Liver (tissue), 9 donors: ENCODE data around the gene LSR. TPM values are rescaled to one million over a fixed set of nuclear protein-coding genes. Genes with fewer than 3 reads are reported as not detected.

Experiments
- DNase-seq: peaks from one replicate; pipeline ENCODE4 v3.0.0-alpha.2; 2017; ENCODE audit warnings: low spot score
- H3K27ac ChIP-seq, 2 donors: one replicate each; pipeline ENCODE4 v1.7.0; 2013; ENCODE audit warnings: inconsistent platforms in 2 of 2, low read length in 2 of 2, control low read depth in 1 of 2, low read depth in 1 of 2, mild to moderate bottlenecking in 1 of 2
- H3K27me3 ChIP-seq, 4 donors: one replicate each; pipeline versions ENCODE4 v1.6.1 to v1.7.0; 2013; ENCODE audit warnings: low read length in 3 of 4, inconsistent platforms in 1 of 4, mild to moderate bottlenecking in 1 of 4, moderate library complexity in 1 of 4; ENCODE audit not compliant: control insufficient read depth in 4 of 4, insufficient read depth in 4 of 4
- H3K36me3 ChIP-seq, 4 donors: one replicate each; pipeline versions ENCODE4 v1.6.1 to v1.7.0; 2013; ENCODE audit warnings: low read length in 3 of 4, mild to moderate bottlenecking in 3 of 4, low read depth in 1 of 4, moderate library complexity in 1 of 4; ENCODE audit not compliant: control insufficient read depth in 4 of 4, insufficient read depth in 3 of 4
- H3K4me1 ChIP-seq, 4 donors: one replicate each; pipeline versions ENCODE4 v1.6.1 to v1.7.0; 2013; ENCODE audit warnings: low read length in 3 of 4, mild to moderate bottlenecking in 3 of 4, moderate library complexity in 1 of 4; ENCODE audit not compliant: control insufficient read depth in 4 of 4, insufficient read depth in 4 of 4
- H3K4me3 ChIP-seq, 3 donors: one replicate each; pipeline versions ENCODE4 v1.6.1 to v1.7.0; 2013; ENCODE audit warnings: low read length in 3 of 3, control low read depth in 1 of 3, low read depth in 1 of 3, mild to moderate bottlenecking in 1 of 3
- H3K9ac ChIP-seq, 2 donors: one replicate each; pipeline ENCODE4 v1.7.0; 2013; ENCODE audit warnings: low read length in 2 of 2, mild to moderate bottlenecking in 2 of 2, moderate library complexity in 2 of 2, control low read depth in 1 of 2, low read depth in 1 of 2
- H3K9me3 ChIP-seq, 4 donors: one replicate each; pipeline versions ENCODE4 v1.6.1 to v1.7.0; 2013; ENCODE audit warnings: low read length in 3 of 4; ENCODE audit not compliant: control insufficient read depth in 4 of 4
- ATF3 ChIP-seq: IDR thresholded peaks from 2 replicates; pipeline ENCODE4 v1.6.1; 2016; ENCODE audit warnings: antibody characterized with exemption
- EGR1 ChIP-seq, 2 donors: IDR thresholded peaks; 2 replicates each; pipeline ENCODE4 v1.6.1; 2016 to 2018; ENCODE audit warnings: antibody characterized with exemption in 2 of 2, low read depth in 2 of 2
- FOXA1 ChIP-seq: IDR thresholded peaks from 2 replicates; pipeline ENCODE4 v1.6.1; 2016; ENCODE audit warnings: antibody characterized with exemption
- FOXA2 ChIP-seq: IDR thresholded peaks from 2 replicates; pipeline ENCODE4 v1.6.1; 2016; ENCODE audit warnings: antibody characterized with exemption
- GABPA ChIP-seq, 2 donors: IDR thresholded peaks in 1 of 2; conservative IDR thresholded peaks in 1 of 2; 2 replicates each; pipeline ENCODE4 v1.6.1; 2016; ENCODE audit warnings: antibody characterized with exemption in 2 of 2, mild to moderate bottlenecking in 1 of 2, moderate library complexity in 1 of 2
- HNF4A ChIP-seq, 2 donors: conservative IDR thresholded peaks; 2 replicates each; pipeline ENCODE4 v1.6.1; 2016; ENCODE audit warnings: antibody characterized with exemption in 2 of 2, mild to moderate bottlenecking in 2 of 2
- HNF4G ChIP-seq: IDR thresholded peaks from 2 replicates; pipeline ENCODE4 v1.6.1; 2016; ENCODE audit warnings: antibody characterized with exemption
- JUND ChIP-seq, 2 donors: IDR thresholded peaks; 2 replicates each; pipeline ENCODE4 v1.6.1; 2016; ENCODE audit warnings: antibody characterized with exemption in 2 of 2
- MAX ChIP-seq: IDR thresholded peaks from 2 replicates; pipeline ENCODE4 v1.6.1; 2016; ENCODE audit warnings: antibody characterized with exemption
- NR2F2 ChIP-seq: IDR thresholded peaks from 2 replicates; pipeline ENCODE4 v1.6.1; 2016; ENCODE audit warnings: antibody characterized with exemption
- RAD21 ChIP-seq, 2 donors: IDR thresholded peaks; 2 replicates each; pipeline ENCODE4 v1.6.1; 2016; ENCODE audit warnings: antibody characterized with exemption in 2 of 2, mild to moderate bottlenecking in 2 of 2
- RXRA ChIP-seq, 2 donors: IDR thresholded peaks; 2 replicates each; pipeline ENCODE4 v1.6.1; 2017 to 2018; ENCODE audit warnings: antibody characterized with exemption in 2 of 2, mild to moderate bottlenecking in 1 of 2
- SP1 ChIP-seq: IDR thresholded peaks from 2 replicates; pipeline ENCODE4 v1.6.1; 2018; ENCODE audit warnings: antibody characterized with exemption, mild to moderate bottlenecking
- TAF1 ChIP-seq: conservative IDR thresholded peaks from 2 replicates; pipeline ENCODE4 v1.6.1; 2016; ENCODE audit warnings: antibody characterized with exemption, mild to moderate bottlenecking
- YY1 ChIP-seq: IDR thresholded peaks from 2 replicates; pipeline ENCODE4 v1.6.1; 2016; ENCODE audit warnings: antibody characterized with exemption, mild to moderate bottlenecking
- ZBTB33 ChIP-seq: IDR thresholded peaks from 2 replicates; pipeline ENCODE4 v1.6.1; 2016; ENCODE audit warnings: antibody characterized with exemption
- WGBS: extraction: QIAGEN DNeasy Blood & Tissue Kit; methylation state at CpG from one replicate; pipeline ENCODE4 v1.1.7; 2013; 5-methylcytosine and 5-hydroxymethylcytosine counted together
- polyA plus RNA-seq, 2 donors: library from polyadenylated mRNA; stranded (reverse) in 1 of 2; unstranded in 1 of 2; fragments of 200-250 nt in 1 of 2; fragments of >200 nt in 1 of 2; fragmentation: Nextera tagmentation in 1 of 2; extraction: Ambion mirVana in 1 of 2; gene quantifications; one replicate each; pipeline versions ENCODE4 v1.2.1 to v1.2.3, GENCODE V29; 2013 to 2015
- total RNA-seq, 2 donors: library from RNA; depleted of rRNA; stranded (reverse); fragments of >200 nt; gene quantifications; one replicate each; pipeline ENCODE4 v1.2.3, GENCODE V29; 2014
- donor health status: healthy.
- donor health status: healthy.
- donor health status: healthy.
- donor health status: healthy.
- donor health status: healthy.

LSR gene
- total and polyA plus RNA-seq, 4 donors: 33.7 to 150 (median 48.0) TPM

- WGBS: 89% methylated on average over 6 of the region's 6 CpGs
- Histone ChIP-seq H3K4me1 (peaks cover 0 to 8% (median 3%) of the 10 kb centered on the region in 4 donors), H3K36me3 (no peaks in the 10 kb centered on the region), H3K27ac (no peak overlapping the region), H3K4me3 (no peak overlapping the region), H3K9me3 (no peaks in the 10 kb centered on the region), H3K9ac (no peak overlapping the region), H3K27me3 (no peaks in the 10 kb centered on the region)
- no peak for TF ChIP-seq HNF4G
- no peak for TF ChIP-seq JUND (IDR thresholded peaks at IDR 0.05)
- TF ChIP-seq HNF4A (conservative IDR thresholded peaks at IDR 0.05): no peak
- no peak for TF ChIP-seq ZBTB33
- no peak for TF ChIP-seq MAX
- TF ChIP-seq RAD21 (IDR thresholded peaks at IDR 0.05): no peak
- no peak for TF ChIP-seq ATF3
- TF ChIP-seq RXRA (IDR thresholded peaks at IDR 0.05): no peak
- TF ChIP-seq FOXA2: no peak
- DNase-seq: no peak
Measured at GRCh38 chr19:35303357-35303915, 54.6 kb downstream of the LSR start.

GRCh38 chr19:35304036-35304435, 55.2 kb downstream of the LSR start:
- DNase-seq: no peak
- no peaks in the 10 kb centered on the region for H3K27me3 ChIP-seq

More at GRCh38 chr19:35304036-35304435, 55.2 kb downstream of the LSR start:
- Histone ChIP-seq H3K9me3 (no peaks in the 10 kb centered on the region), H3K27ac (no peak overlapping the region), H3K4me3 (no peak overlapping the region), H3K9ac (no peak overlapping the region), H3K4me1 (peaks cover 0 to 8% (median 3%) of the 10 kb centered on the region in 4 donors), H3K36me3 (no peaks in the 10 kb centered on the region)
- no peak for TF ChIP-seq TAF1
- TF ChIP-seq ATF3: no peak
- no peak for TF ChIP-seq RXRA (IDR thresholded peaks at IDR 0.05)
- TF ChIP-seq RAD21 (IDR thresholded peaks at IDR 0.05): no peak
- TF ChIP-seq FOXA1: no peak
- no peak for TF ChIP-seq HNF4G
- no peak for TF ChIP-seq GABPA (IDR thresholded peaks at IDR 0.05 in 1 of 2, conservative IDR thresholded peaks at IDR 0.05 in 1 of 2)
- TF ChIP-seq HNF4A (conservative IDR thresholded peaks at IDR 0.05): no peak
- TF ChIP-seq MAX: no peak
- TF ChIP-seq NR2F2: no peak
- TF ChIP-seq FOXA2: no peak
- no peak for TF ChIP-seq ZBTB33
- no peak for TF ChIP-seq YY1
- TF ChIP-seq JUND (IDR thresholded peaks at IDR 0.05): no peak
- TF ChIP-seq SP1: no peak
- no peak for TF ChIP-seq EGR1 (IDR thresholded peaks at IDR 0.05; ENCODE audit: low read depth in 2 of 2)
- 92% methylated on average over 11 of the region's 11 CpGs for WGBS
